Right forelimb (tissue), 1 donor: ENCODE data around the gene AGBL3.

Source experiments
- DNase-seq: peaks from one replicate; pipeline ENCODE4 v3.0.0-alpha.2; 2018

The AGBL3 gene

GRCh38 chr7:135150072-135150782, 163.9 kb downstream of the AGBL3 start:
- DNase-seq: no peak

GRCh38 chr7:135151132-135151531, 164.8 kb downstream of the AGBL3 start:
- no peak for DNase-seq

- no peak for DNase-seq
Observed at GRCh38 chr7:135151533-135151932, 165.2 kb downstream of the AGBL3 start.

GRCh38 chr7:135152442-135152841, 166.1 kb downstream of the AGBL3 start:
- no peak for DNase-seq

- DNase-seq: no peak
Observed at GRCh38 chr7:135154734-135155133, 168.4 kb downstream of the AGBL3 start.

GRCh38 chr7:135156290-135156689, 170.0 kb downstream of the AGBL3 start:
- no peak for DNase-seq

- no peak for DNase-seq
Observed at GRCh38 chr7:135158141-135158655, 171.9 kb downstream of the AGBL3 start.

GRCh38 chr7:135158874-135159273, 172.6 kb downstream of the AGBL3 start:
- DNase-seq: no peak

GRCh38 chr7:135159359-135160085, 173.2 kb downstream of the AGBL3 start:
- DNase-seq: no peak

- no peak for DNase-seq
Observed at GRCh38 chr7:135160098-135160857, 174.0 kb downstream of the AGBL3 start.

- DNase-seq: no peak
Observed at GRCh38 chr7:135160858-135161653, 174.7 kb downstream of the AGBL3 start.

- no peak for DNase-seq
Observed at GRCh38 chr7:135161669-135162068, 175.4 kb downstream of the AGBL3 start.

- DNase-seq: no peak
Observed at GRCh38 chr7:135162382-135163001, 176.2 kb downstream of the AGBL3 start.

- no peak for DNase-seq
Observed at GRCh38 chr7:135164357-135165061, 178.2 kb downstream of the AGBL3 start.

GRCh38 chr7:135165862-135166261, 179.6 kb downstream of the AGBL3 start:
- no peak for DNase-seq

- DNase-seq: no peak
Observed at GRCh38 chr7:135166338-135166990, 180.2 kb downstream of the AGBL3 start.

GRCh38 chr7:135167365-135167917, 181.1 kb downstream of the AGBL3 start:
- DNase-seq: no peak

- no peak for DNase-seq
Observed at GRCh38 chr7:135168001-135168400, 181.7 kb downstream of the AGBL3 start.

GRCh38 chr7:135168489-135169140, 182.3 kb downstream of the AGBL3 start:
- DNase-seq: no peak
